Superior temporal gyrus (tissue), 1 donor: ENCODE measurements around the gene UPK1A.
A peak's percentile ranks its signal among the peaks of the same experiment; 100 is the strongest.

Experiments used
- DNase-seq: peaks from one replicate; pipeline ENCODE4 v3.0.0-alpha.2; 2016; ENCODE audit errors: extremely low spot score

UPK1A gene

GRCh38 chr19:35666251-35666913 lies at the start of gene UPK1A:
TSS of gene UPK1A (plus strand) at chr19:35666517. CDS start at chr19:35666813, 296 bp downstream.
- DNase-seq, result no peak

- no peak for DNase-seq
These were observed 47.5 kb upstream of the UPK1A start for GRCh38 chr19:35618857-35619256.

- no peak for DNase-seq
These were observed 46.9 kb upstream of the UPK1A start for GRCh38 chr19:35619290-35619923.

GRCh38 chr19:35620001-35620400 lies 46.3 kb upstream of the UPK1A start:
- DNase-seq, result no peak

GRCh38 chr19:35621708-35622107 lies 44.6 kb upstream of the UPK1A start:
- no peak for DNase-seq

GRCh38 chr19:35622750-35623149 lies 43.6 kb upstream of the UPK1A start:
- no peak for DNase-seq

- DNase-seq, result peak; percentile 24
These were observed 42.8 kb upstream of the UPK1A start for GRCh38 chr19:35623327-35624010.

GRCh38 chr19:35628264-35628564 lies 38.1 kb upstream of the UPK1A start:
- no peak for DNase-seq

GRCh38 chr19:35628565-35629331 lies 37.6 kb upstream of the UPK1A start, which contains the start of gene RBM42:
TSS of gene RBM42 (plus strand) at chr19:35629036. CDS start at chr19:35629154, 118 bp downstream.
- peak; percentile 99 for DNase-seq

GRCh38 chr19:35629332-35629633 lies 37.0 kb upstream of the UPK1A start:
- no peak for DNase-seq

GRCh38 chr19:35633727-35634440 lies 32.4 kb upstream of the UPK1A start:
- DNase-seq, result no peak

GRCh38 chr19:35636651-35637050 lies 29.7 kb upstream of the UPK1A start:
- no peak for DNase-seq

GRCh38 chr19:35637165-35637564 lies 29.2 kb upstream of the UPK1A start:
- DNase-seq, result no peak

GRCh38 chr19:35639321-35639639 lies 27.0 kb upstream of the UPK1A start:
- DNase-seq, result no peak

GRCh38 chr19:35639863-35640262 lies 26.5 kb upstream of the UPK1A start:
- DNase-seq, result no peak

- no peak for DNase-seq
These were observed 24.7 kb upstream of the UPK1A start, which contains the start of gene ETV2 for GRCh38 chr19:35641515-35642151. TSS of gene ETV2 (plus strand) at chr19:35641745. CDS start at chr19:35642461, 716 bp downstream.

- no peak for DNase-seq
These were observed 24.0 kb upstream of the UPK1A start for GRCh38 chr19:35642312-35642711.

GRCh38 chr19:35642798-35643254 lies 23.5 kb upstream of the UPK1A start:
- no peak for DNase-seq

- peak; percentile 14 for DNase-seq
These were observed 22.8 kb upstream of the UPK1A start for GRCh38 chr19:35643255-35644205.
